ENCODE results near the gene ZBED1. TPM values are rescaled to one million over a fixed set of nuclear protein-coding genes. Genes with fewer than 3 reads are reported as not detected.

ZBED1 gene
- polyA plus RNA-seq, 1 donor (not counting 4 experiments of a cell fraction or from before 2014, with no cell fraction given), result 9.0 TPM

DNA sequence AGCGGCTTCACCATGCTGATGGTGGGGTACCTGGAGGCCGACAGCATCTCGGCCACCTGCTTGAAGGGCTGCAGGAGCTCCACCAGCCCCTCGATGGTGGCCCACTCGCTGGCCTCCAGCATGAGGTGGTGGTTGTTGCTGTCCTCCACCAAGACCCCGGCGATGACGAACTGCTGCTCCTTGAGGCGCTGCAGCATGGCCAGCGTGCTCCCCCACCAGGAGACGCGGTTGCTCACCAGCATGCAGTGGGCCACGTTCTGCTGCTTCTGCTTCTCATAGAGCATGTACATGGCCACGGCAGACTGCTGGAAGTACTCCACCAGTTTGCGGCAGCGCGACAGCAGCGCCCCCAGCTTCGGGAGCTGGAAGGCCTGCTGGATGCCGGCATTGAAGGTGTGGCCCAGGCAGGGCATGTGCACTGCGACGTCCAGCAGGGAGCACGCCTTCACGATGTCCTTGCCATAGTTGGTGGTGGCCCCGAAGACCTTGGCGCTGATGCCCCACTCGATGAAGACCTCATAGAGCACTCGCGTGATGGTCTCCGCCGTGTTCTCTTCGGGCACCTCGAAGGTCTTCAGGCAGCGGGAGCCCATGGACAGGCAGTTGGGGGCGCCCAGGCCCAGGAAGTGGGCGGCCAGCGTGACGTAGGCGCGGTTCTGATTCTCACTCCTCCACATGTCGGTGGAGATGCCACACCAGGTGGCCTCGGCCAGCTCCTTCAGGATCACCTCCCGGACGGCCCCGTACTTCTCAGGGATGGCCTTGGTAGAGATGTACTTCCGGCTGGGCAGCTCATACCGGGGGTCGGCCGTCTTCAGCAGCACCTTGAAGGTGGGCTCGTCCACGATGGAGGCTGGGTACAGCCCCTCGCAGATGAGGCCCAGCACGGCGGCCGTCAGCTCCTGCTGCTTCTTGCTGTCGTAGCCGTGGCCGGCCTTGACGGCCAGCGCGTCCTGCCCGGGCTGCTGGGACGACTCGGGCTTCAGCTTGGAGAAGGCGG is 11.0 kb downstream of the ZBED1 start:
- dilution Hi-C loops (cut with MboI; ENCODE audit: extremely low pct_ligation_motif_present, low sequenced_read_pairs), result no loop called here
- Histone ChIP-seq H3K27me3 (ENCODE audit: control insufficient read depth, extremely low read depth, insufficient read depth, low read length) (no peaks in the 10 kb centered on the region), H3K9ac (ENCODE audit: control insufficient read depth, extremely low read depth, insufficient read depth, low read length) (no peak overlapping the region), H3K36me3 (ENCODE audit: control insufficient read depth in 2 of 2, extremely low read depth in 1 of 2, insufficient read depth in 2 of 2, low read length in 2 of 2) (peaks cover 19% of the 10 kb centered on the region in 2 experiments), H3K4me3 (ENCODE audit: control insufficient read depth in 2 of 3, extremely low read depth in 1 of 3, insufficient read depth in 2 of 3, low read depth in 1 of 3, low read length in 3 of 3) (no peak overlapping the region), H3K79me2 (ENCODE audit: control insufficient read depth, insufficient read depth, low read length) (peaks cover 23% of the 10 kb centered on the region), H4K20me1 (ENCODE audit: control insufficient read depth, extremely low read depth, insufficient read depth, low read length) (no peaks in the 10 kb centered on the region), H3K4me2 (ENCODE audit: control insufficient read depth, extremely low read depth, insufficient read depth, low read depth, low read length) (no peak overlapping the region), H2AFZ (ENCODE audit: control insufficient read depth, low read length) (no peak overlapping the region), H3K9me3 (ENCODE audit: control insufficient read depth, low read depth, low read length) (no peaks in the 10 kb centered on the region), H3K27ac (ENCODE audit: control insufficient read depth, insufficient read depth, low read length) (no peak overlapping the region), H3K9me1 (ENCODE audit: control insufficient read depth, extremely low read depth, insufficient read depth, low read length) (no peaks in the 10 kb centered on the region), H3K4me1 (ENCODE audit: control insufficient read depth, extremely low read depth, insufficient read depth, low read length) (peaks cover 5% of the 10 kb centered on the region)
- TF ChIP-seq, protein P1, sequence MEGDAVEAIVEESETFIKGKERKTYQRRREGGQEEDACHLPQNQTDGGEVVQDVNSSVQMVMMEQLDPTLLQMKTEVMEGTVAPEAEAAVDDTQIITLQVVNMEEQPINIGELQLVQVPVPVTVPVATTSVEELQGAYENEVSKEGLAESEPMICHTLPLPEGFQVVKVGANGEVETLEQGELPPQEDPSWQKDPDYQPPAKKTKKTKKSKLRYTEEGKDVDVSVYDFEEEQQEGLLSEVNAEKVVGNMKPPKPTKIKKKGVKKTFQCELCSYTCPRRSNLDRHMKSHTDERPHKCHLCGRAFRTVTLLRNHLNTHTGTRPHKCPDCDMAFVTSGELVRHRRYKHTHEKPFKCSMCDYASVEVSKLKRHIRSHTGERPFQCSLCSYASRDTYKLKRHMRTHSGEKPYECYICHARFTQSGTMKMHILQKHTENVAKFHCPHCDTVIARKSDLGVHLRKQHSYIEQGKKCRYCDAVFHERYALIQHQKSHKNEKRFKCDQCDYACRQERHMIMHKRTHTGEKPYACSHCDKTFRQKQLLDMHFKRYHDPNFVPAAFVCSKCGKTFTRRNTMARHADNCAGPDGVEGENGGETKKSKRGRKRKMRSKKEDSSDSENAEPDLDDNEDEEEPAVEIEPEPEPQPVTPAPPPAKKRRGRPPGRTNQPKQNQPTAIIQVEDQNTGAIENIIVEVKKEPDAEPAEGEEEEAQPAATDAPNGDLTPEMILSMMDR (optimal IDR thresholded peaks at IDR 0.05 in 1 of 3, IDR thresholded peaks at IDR 0.05 in 1 of 3, conservative IDR thresholded peaks at IDR 0.05 in 1 of 3; ENCODE audit: extremely low read depth in 1 of 3, insufficient read depth in 2 of 3, low read length in 3 of 3), result no peak
- TF ChIP-seq EZH2 (IDR thresholded peaks at IDR 0.05; ENCODE audit: low read length), result no peak
- FAIRE-seq (no peak), DNase-seq (ENCODE audit: low read depth, low spot score) (no peak)

DNA sequence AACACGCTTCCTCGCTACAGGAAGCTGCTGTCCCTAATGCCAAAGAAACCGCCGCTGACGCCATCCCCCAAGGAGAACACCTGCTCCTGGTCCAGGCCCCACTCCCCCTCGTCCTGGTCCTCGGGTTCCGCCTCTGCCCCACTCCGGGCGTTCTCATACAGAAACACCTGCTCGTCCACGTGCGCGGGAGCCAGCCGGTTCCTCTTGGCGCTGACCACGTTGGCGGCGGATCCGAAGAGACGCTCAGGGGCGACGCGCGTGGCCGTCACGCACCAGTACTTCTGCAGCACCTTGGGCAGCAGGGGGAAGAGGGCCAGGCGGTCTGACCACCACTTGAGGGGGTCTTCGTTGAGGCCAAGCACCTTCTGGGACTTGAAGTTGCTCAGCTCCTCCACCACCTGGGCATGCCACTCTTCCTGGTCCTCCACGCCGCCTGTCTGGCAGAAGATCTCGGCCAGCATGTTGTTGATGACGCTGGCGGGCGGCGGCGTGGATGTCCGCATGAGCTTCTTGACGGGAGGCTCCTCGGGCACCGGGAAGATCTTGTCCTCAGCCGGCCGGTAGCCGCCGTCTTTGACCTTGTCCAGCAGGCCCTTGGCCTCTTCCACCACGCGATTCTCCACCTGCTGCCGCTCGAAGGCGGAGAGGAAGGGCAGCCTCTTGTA is 12.0 kb downstream of the ZBED1 start:
- FAIRE-seq (no peak), DNase-seq (ENCODE audit: low read depth, low spot score) (no peak)
- H3K36me3 ChIP-seq (ENCODE audit: control insufficient read depth in 2 of 2, extremely low read depth in 1 of 2, insufficient read depth in 2 of 2, low read length in 2 of 2), result peaks cover 19 to 21% of the 10 kb centered on the region in 2 experiments
- no peak overlapping the region for H3K4me2 ChIP-seq (ENCODE audit: control insufficient read depth, extremely low read depth, insufficient read depth, low read depth, low read length)
- no peak overlapping the region for H2AFZ ChIP-seq (ENCODE audit: control insufficient read depth, low read length)
- TF ChIP-seq, protein P1 (optimal IDR thresholded peaks at IDR 0.05 in 1 of 3, IDR thresholded peaks at IDR 0.05 in 1 of 3, conservative IDR thresholded peaks at IDR 0.05 in 1 of 3; ENCODE audit: extremely low read depth in 1 of 3, insufficient read depth in 2 of 3, low read length in 3 of 3), result no peak
- no peak for TF ChIP-seq EZH2 (IDR thresholded peaks at IDR 0.05; ENCODE audit: low read length)
- H3K9ac ChIP-seq (ENCODE audit: control insufficient read depth, extremely low read depth, insufficient read depth, low read length), result no peak overlapping the region
- H3K9me3 ChIP-seq (ENCODE audit: control insufficient read depth, low read depth, low read length), result no peaks in the 10 kb centered on the region
- dilution Hi-C loops (cut with MboI; ENCODE audit: extremely low pct_ligation_motif_present, low sequenced_read_pairs), result no loop called here
- peaks cover 5% of the 10 kb centered on the region for H3K4me1 ChIP-seq (ENCODE audit: control insufficient read depth, extremely low read depth, insufficient read depth, low read length)
- H3K27me3 ChIP-seq (ENCODE audit: control insufficient read depth, extremely low read depth, insufficient read depth, low read length), result no peaks in the 10 kb centered on the region
- H3K4me3 ChIP-seq (ENCODE audit: control insufficient read depth in 2 of 3, extremely low read depth in 1 of 3, insufficient read depth in 2 of 3, low read depth in 1 of 3, low read length in 3 of 3), result no peak overlapping the region
- H3K27ac ChIP-seq (ENCODE audit: control insufficient read depth, insufficient read depth, low read length), result no peak overlapping the region
- peaks cover 23% of the 10 kb centered on the region for H3K79me2 ChIP-seq (ENCODE audit: control insufficient read depth, insufficient read depth, low read length)
- no peaks in the 10 kb centered on the region for H4K20me1 ChIP-seq (ENCODE audit: control insufficient read depth, extremely low read depth, insufficient read depth, low read length)
- H3K9me1 ChIP-seq (ENCODE audit: control insufficient read depth, extremely low read depth, insufficient read depth, low read length), result no peaks in the 10 kb centered on the region

Measured in keratinocyte (primary cell).